Measurements from ENCODE around the gene OR10G7.
"Not testable (repeated sequence)": the region's sequence is repeated elsewhere in the genome, so short reads cannot be mapped to it uniquely, and the experiment has no call there.

OR10G7 gene

GRCh38 chr11:124039557-124039956 lies 1.6 kb downstream of the OR10G7 start:
- DNase-seq, result no peak

GRCh38 chr11:124036666-124037065 lies 4.5 kb downstream of the OR10G7 start:
- no peak for DNase-seq

DNA sequence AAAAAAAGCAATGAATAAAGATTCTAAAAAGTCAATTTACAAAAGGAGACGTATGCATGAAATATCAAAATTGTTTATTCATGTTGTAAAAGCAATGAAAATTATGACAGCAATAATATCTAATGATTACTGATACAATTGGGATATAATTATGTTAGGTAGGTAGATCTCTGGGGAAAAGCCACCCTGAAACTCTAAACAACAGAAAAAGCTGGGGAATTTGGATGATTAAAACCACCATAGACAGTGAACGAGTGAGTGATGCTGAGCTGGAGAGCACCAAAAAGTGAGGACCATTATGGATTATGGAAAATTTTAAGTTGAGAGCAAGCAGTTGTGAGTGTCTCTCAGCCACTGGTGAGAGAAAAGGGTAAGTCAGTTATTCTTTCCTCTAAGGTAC lies 14.6 kb downstream of the OR10G7 start, which contains the start of gene OR10G8:
Gene OR10G8 (plus strand): TSS at position 301 of the 400 bp plus-strand sequence. CDS start 2,825 bp downstream, outside the sequence.
- no peak for DNase-seq

GRCh38 chr11:124015837-124016236 lies 25.3 kb downstream of the OR10G7 start:
- not testable (repeated sequence) for DNase-seq

- DNase-seq, result no peak
Observed at GRCh38 chr11:124012697-124013096, 28.4 kb downstream of the OR10G7 start, which contains the start of gene OR10G4. Gene OR10G4, plus strand, starts transcription at chr11:124012997. Its CDS starts 2,578 bp downstream, at chr11:124015575.

DNA sequence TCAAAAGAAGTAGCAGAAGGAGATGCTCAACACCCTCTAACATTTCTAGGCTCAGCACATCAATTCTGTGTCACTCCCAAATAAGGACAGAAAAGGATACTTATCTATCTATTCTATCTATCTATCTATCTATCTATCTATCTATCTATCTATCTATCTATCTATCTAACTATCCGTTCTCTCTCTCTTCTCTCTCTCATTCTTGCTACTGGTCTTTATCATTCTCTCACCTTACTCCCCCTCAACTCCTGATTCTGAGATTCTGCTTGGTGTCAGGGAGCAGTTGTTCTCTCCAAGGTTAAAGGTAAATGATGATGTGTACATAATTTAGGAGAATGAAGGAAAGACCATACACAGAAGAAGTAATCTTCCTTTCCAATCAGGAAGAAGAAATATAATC lies 46.0 kb downstream of the OR10G7 start, which contains the start of gene OR10G6:
Gene OR10G6 (minus strand): TSS at position 43 of the 400 bp plus-strand sequence. CDS start 0 bp downstream, at position 43.
- no peak for DNase-seq

Data from NCI-H524 (cell line).